EL (cell line): ENCODE measurements around the gene CYP2C18.
A peak's percentile ranks its signal among the peaks of the same experiment; 100 is the strongest.
"Not testable (repeated sequence)": the region's sequence is repeated elsewhere in the genome, so short reads cannot be mapped to it uniquely, and the experiment has no call there.

Source experiments
- DNase-seq: peaks from one replicate; pipeline ENCODE4 v3.0.0-alpha.2; 2016

Gene CYP2C18

GRCh38 chr10:94747838-94748237, 64.3 kb downstream of the CYP2C18 start:
- no peak for DNase-seq

- no peak for DNase-seq
Observed at GRCh38 chr10:94757916-94758315, 74.4 kb downstream of the CYP2C18 start.

GRCh38 chr10:94760586-94761178, 77.2 kb downstream of the CYP2C18 start:
- DNase-seq, result no peak

- no peak for DNase-seq
Observed at GRCh38 chr10:94762393-94762792, 78.9 kb downstream of the CYP2C18 start, which contains the start of gene CYP2C19. TSS of gene CYP2C19 (plus strand) at chr10:94762681. CDS start at chr10:94762706, 25 bp downstream.

- DNase-seq, result not testable (repeated sequence)
Observed at GRCh38 chr10:94775425-94775824, 91.9 kb downstream of the CYP2C18 start.

- DNase-seq, result no peak
Observed at GRCh38 chr10:94777886-94778458, 94.4 kb downstream of the CYP2C18 start.

- no peak for DNase-seq
Observed at GRCh38 chr10:94780844-94781243, 97.3 kb downstream of the CYP2C18 start.

GRCh38 chr10:94784256-94784655, 100.7 kb downstream of the CYP2C18 start:
- no peak for DNase-seq

GRCh38 chr10:94785211-94785610, 101.7 kb downstream of the CYP2C18 start:
- DNase-seq, result peak; percentile 21
